Measurements from ENCODE around the gene EIF4ENIF1.

- no peak for TF ChIP-seq POLR2A (IDR thresholded peaks at IDR 0.05)
- TF ChIP-seq, protein P1, sequence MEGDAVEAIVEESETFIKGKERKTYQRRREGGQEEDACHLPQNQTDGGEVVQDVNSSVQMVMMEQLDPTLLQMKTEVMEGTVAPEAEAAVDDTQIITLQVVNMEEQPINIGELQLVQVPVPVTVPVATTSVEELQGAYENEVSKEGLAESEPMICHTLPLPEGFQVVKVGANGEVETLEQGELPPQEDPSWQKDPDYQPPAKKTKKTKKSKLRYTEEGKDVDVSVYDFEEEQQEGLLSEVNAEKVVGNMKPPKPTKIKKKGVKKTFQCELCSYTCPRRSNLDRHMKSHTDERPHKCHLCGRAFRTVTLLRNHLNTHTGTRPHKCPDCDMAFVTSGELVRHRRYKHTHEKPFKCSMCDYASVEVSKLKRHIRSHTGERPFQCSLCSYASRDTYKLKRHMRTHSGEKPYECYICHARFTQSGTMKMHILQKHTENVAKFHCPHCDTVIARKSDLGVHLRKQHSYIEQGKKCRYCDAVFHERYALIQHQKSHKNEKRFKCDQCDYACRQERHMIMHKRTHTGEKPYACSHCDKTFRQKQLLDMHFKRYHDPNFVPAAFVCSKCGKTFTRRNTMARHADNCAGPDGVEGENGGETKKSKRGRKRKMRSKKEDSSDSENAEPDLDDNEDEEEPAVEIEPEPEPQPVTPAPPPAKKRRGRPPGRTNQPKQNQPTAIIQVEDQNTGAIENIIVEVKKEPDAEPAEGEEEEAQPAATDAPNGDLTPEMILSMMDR (IDR thresholded peaks at IDR 0.05): no peak
These were observed 95.3 kb downstream of the EIF4ENIF1 start for GRCh38 chr22:31394326-31394725.
